ENCODE data around the gene DENND5B.
"Not testable (repeated sequence)": the region's sequence is repeated elsewhere in the genome, so short reads cannot be mapped to it uniquely, and the experiment has no call there.

The DENND5B gene

GRCh38 chr12:31550590-31550989 is 40.3 kb downstream of the DENND5B start:
- DNase-seq: not testable (repeated sequence)

- DNase-seq: no peak
These were observed 54.3 kb downstream of the DENND5B start for GRCh38 chr12:31536672-31537071.

GRCh38 chr12:31533470-31533869 is 57.5 kb downstream of the DENND5B start:
- DNase-seq: no peak

DNA sequence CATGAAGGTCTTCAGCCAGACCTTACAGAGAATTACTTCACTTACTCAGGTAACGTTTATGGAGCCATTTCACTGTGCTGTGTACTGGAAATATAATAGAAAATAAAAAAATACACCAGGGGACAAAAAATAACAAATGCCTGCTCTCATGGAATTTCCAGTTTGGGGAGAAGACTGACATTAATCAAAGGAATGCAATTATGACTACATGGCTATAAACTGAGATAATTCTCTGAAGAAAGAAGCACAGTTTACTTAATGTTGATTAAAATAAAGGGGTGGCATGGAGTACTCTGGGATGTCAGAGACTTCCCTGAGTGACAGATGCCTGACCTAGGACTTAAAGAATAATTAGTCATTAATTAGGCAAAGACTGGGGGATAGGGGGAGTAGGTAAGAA is 59.0 kb downstream of the DENND5B start:
- DNase-seq: no peak

- no peak for DNase-seq
These were observed 62.8 kb downstream of the DENND5B start for GRCh38 chr12:31528095-31528494.

DNA sequence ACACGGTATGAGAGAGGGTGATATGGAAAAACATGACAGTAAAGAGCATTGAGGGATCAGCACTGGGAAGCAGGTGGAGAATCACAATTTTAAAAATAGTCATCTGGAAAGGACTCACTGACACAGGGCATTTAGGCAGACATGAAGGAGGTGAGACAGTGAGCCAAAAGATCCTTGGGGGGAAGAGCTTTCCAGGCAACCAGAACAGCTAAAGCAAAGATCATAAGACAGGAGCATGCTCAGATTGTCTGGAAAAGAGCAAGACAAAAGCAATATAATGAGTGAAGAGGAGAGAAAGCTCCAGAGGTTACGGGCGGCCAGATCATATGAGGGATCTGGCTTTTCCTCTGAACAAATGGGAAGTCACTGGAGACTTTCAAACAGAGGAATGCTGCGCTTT is 63.9 kb downstream of the DENND5B start:
- no peak for DNase-seq

DNA sequence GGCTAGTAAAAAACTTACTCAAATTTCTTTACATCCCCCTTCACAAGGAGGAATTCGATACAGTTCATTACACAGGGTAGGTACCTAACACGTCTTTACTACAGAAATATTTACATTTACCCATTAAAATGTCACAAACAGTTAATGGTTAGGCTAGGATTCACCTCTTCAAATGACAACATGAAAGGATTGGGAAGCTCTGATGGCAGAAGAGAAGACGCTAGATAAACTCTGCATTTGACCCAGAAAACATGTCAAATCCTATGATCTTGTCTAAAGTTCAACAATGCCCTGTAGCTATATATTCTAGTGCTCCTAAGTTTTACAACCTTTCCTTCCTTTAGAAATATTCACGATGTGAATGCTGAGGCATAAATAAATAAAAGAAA is 64.8 kb downstream of the DENND5B start:
- DNase-seq: no peak

- DNase-seq: no peak
These were observed 65.3 kb downstream of the DENND5B start for GRCh38 chr12:31525496-31526157.

DNA sequence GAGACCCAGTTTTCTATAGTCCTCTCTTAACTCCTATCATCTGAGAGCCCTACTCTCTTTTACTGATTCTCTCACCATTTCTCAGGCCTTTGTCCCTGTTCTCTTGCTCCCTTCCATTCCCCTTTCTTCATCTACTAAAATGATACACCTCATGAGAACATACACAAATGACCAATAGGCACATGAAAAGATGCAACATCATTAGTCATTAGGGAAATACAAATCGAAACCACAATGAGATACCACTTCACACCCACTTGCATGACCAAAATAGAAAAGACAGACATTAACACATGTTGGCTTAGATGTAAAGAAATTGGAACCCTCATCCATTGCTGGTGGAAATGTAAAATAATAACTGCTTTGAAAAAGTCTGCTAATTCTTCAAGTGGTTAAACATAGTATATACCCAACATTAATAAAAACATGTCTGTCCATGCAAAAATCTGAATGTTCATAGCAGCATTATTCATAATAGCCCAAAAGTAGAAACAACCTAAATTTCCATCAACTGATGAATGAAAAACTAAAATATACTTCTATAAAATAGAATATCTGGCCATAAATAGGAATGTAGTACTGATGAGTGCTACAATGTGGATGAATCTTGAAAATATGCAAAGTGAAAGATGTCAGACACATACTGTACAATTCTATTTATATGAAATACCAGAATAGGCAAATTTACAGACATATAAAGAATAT is 66.0 kb downstream of the DENND5B start:
- DNase-seq: no peak

GRCh38 chr12:31523306-31523705 is 67.6 kb downstream of the DENND5B start:
- no peak for DNase-seq

DNA sequence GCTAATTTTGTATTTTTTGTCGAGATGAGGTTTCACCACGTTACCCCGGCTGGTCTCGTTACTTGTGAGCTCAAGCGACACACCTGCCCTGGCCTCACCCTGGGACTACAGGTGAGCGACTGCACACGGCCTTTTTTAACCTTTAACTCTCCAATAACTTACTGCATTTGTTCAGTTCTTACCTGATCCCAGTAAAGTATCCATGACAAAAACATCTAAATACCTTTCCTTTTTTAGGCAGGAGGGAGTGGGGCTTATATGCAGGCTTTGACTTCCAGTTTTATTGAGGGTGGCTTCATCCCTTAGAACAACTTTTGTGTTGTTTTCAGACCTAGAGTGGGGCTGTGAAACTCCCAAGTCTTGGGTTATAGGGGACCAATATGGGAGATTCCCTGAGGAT is 68.3 kb downstream of the DENND5B start:
- DNase-seq: no peak

DNA sequence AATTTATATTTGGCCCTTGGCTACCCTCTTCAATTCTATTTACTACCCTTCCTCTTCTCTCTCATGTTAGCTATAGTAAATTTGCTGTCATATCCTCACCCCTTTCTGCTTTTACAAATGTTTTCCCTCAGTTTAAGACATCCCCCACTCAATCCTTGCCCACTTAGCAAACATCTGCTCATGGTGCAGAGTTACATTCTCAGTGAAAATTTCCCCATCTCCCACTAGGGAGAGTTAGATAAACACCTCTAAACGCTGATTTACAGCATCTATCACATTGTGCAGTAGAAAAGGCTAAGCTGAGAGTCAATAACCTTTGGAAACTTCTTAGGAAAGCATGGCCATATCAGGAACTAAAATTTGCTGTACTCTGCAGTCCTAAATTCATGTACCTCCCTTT is 69.0 kb downstream of the DENND5B start:
- DNase-seq: no peak

- DNase-seq: no peak
These were observed 71.4 kb downstream of the DENND5B start for GRCh38 chr12:31519511-31519910.

GRCh38 chr12:31518680-31519227 is 72.2 kb downstream of the DENND5B start:
- no peak for DNase-seq

GRCh38 chr12:31517994-31518393 is 72.9 kb downstream of the DENND5B start:
- DNase-seq: no peak

DNA sequence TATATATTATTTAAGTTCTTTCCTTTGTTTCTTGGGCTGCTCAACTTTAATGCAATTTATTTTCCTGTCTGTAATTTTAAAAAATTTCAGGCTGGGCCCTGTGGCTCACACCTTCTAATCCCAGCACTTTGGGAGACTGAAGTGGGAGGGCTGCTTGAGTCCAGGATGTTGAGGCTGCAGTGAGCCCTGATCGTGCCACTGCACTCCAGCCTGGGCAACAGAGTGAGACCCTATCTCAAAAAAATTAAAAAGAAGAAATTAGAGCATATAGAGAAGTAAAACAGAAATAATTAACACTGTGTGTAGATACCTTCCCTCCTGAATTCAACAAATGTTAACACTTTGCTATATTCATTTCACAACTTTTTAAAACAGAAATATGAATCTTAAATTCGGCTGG is 74.2 kb downstream of the DENND5B start:
- no peak for DNase-seq

DNA sequence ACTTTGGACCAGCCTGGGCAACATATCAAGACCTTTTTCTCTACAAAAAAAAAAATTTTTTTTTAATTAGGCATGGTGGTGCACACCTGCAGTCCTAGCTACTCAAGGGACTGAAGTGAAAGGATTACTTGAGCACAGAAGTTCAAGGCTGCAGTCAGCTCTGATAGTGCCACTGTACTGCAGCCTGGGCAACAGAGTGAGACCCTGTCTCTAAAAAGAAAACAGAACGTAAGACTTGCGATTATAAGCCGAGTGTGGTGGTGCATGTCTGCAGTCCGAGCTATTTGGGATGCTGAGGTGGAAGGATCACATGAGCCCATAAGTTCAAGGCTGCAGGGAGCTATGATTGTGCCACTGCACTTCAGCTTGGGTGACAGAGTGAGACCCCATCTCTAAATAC is 76.0 kb downstream of the DENND5B start:
- no peak for DNase-seq

GRCh38 chr12:31510034-31510433 is 80.9 kb downstream of the DENND5B start:
- DNase-seq: no peak

DNA sequence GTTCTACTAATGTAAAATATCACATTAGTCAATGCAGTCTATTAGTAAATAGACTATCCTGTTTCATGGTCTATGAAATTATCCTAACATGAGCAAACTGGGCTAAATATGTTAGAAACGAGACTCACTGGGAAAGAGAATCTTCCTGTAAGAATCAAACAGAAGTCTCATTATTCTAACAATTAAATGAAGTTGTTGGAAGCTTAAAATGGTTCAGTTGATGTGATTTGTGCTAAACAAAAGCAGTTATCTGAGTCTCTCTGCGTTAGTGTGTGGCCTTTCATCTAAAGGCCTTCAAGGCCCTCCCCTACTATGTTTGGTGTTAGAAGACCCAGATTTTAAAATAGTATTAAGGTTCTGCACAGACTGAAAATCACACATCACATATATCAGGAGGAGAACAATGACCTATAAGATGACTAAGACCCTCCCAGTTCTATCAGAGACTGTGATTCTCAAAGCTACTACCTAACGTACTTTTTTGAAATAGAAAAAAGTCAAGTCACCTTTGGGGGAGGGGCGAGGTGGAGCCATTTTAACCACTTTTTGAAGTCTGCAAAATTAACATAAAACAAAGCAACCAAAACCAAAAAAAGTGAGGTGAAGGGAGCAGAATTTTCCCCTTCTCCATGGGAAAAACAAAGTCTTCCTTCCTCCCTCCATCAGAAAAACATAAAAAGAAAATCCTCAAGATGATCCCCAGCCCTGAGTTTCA is 82.3 kb downstream of the DENND5B start:
- no peak for DNase-seq

GRCh38 chr12:31507966-31508365 is 83.0 kb downstream of the DENND5B start:
- no peak for DNase-seq

- DNase-seq: no peak
These were observed 84.2 kb downstream of the DENND5B start for GRCh38 chr12:31506515-31507306.

DNA sequence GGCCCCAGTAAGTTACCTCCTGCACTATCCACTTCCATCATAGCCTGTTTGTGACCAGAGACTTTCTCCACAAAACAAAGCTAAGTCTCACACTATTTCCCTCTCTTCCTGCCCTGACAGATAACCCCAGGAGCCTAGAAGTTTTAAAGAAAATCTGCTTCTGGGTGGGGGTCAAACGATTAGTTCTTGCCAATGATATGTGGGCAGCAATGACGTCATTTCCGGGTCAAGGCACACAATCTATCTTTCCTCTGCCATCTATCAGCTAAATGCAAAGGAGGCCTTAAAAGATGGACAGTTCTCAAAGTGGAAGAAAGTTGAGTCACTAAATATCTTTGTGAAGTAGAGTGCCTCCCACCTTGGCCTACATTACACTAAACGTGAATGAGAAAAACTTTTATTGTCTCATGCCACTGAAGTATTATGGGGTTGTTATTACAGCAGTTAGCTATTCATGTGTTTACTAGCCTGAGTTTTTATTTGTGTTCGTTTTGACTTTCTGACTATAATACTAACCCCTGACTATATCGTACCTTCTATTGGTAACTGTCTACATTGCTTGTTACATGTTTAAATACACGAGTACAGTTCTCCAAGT is 86.2 kb downstream of the DENND5B start:
- no peak for DNase-seq

GRCh38 chr12:31501014-31501413 is 89.9 kb downstream of the DENND5B start:
- DNase-seq: not testable (repeated sequence)

Measured in activated CD4-positive, alpha-beta T cell treated with anti-CD3 and anti-CD28 coated beads for 48 hours (primary cell).